WTC11 (cell line): Measurements from ENCODE around the gene GSTT4. TPM values are rescaled to one million over a fixed set of nuclear protein-coding genes. Genes with fewer than 3 reads are reported as not detected.

Experiments used
- ATAC-seq: fragments of 200-7000 bp; cut with Tn5 transposase; 2 replicates; pipeline ENCODE4 v1.10.0; 2021; ENCODE audit warnings: mild to moderate bottlenecking, moderate library complexity
- CTCF ChIA-PET: fragments of 300-600 bp; sonication (Branson Sonifier 250); formaldehyde crosslinking; loops from one replicate; lab custom pipeline; 2021; ENCODE audit warnings: antibody characterized with exemption; lab: Charles Lee
- POLR2A ChIA-PET: fragments of 350-600 bp; sonication (Branson Sonifier 250); formaldehyde crosslinking; loops from one replicate; lab custom pipeline; 2021; ENCODE audit warnings: antibody characterized with exemption; lab: Charles Lee
- DNase-seq: peaks from one replicate; pipeline ENCODE4 v3.0.0; 2021; ENCODE audit warnings: low spot score
- H3K27ac Mint-ChIP-seq: 2 replicates; pipeline ENCODE4 v1.8.0; 2021; ENCODE audit warnings: mixed read lengths
- H3K27me3 Mint-ChIP-seq: 2 replicates; pipeline ENCODE4 v1.8.0; 2021; ENCODE audit warnings: low read depth, mild to moderate bottlenecking, moderate library complexity, mixed read lengths
- H3K36me3 Mint-ChIP-seq: 2 replicates; pipeline ENCODE4 v1.8.0; 2021; ENCODE audit warnings: mixed read lengths
- H3K4me1 Mint-ChIP-seq: 2 replicates; pipeline ENCODE4 v1.8.0; 2022; ENCODE audit warnings: mixed read lengths
- H3K4me3 Mint-ChIP-seq: 2 replicates; pipeline ENCODE4 v1.8.0; 2021; ENCODE audit warnings: mild to moderate bottlenecking, moderate library complexity, mixed read lengths
- H3K9me3 Mint-ChIP-seq: 2 replicates; pipeline ENCODE4 v1.8.0; 2021; ENCODE audit warnings: mixed read lengths
- AFF4 ChIP-seq: sonication (generic); formaldehyde crosslinking; IDR thresholded peaks from 2 replicates; pipeline ENCODE4 v1.8.1; 2023; ENCODE audit warnings: mild to moderate bottlenecking, missing genetic modification reagents, borderline replicate concordance
- ATF1 ChIP-seq: sonication (generic); formaldehyde crosslinking; IDR thresholded peaks from 2 replicates; pipeline ENCODE4 v1.8.1; 2023; ENCODE audit warnings: mild to moderate bottlenecking, moderate library complexity, missing genetic modification reagents
- ATF2 ChIP-seq: sonication (generic); formaldehyde crosslinking; IDR thresholded peaks from 2 replicates; pipeline ENCODE4 v1.8.1; 2022; ENCODE audit warnings: low read depth, missing genetic modification reagents, borderline replicate concordance
- E2F1 ChIP-seq: sonication (generic); formaldehyde crosslinking; IDR thresholded peaks from 2 replicates; pipeline ENCODE4 v1.8.0; 2022; ENCODE audit warnings: mild to moderate bottlenecking, missing genetic modification reagents
- ELF4 ChIP-seq: sonication (generic); formaldehyde crosslinking; IDR thresholded peaks from 2 replicates; pipeline ENCODE4 v1.8.1; 2022; ENCODE audit warnings: low read depth, mild to moderate bottlenecking, moderate library complexity, missing genetic modification reagents
- EMX1 ChIP-seq: fragments of 250-450 bp; sonication (Bioruptor Pico); IDR thresholded peaks from 2 replicates; pipeline ENCODE4 v1.8.0; 2021; ENCODE audit warnings: mild to moderate bottlenecking
- ESRRA ChIP-seq: sonication (generic); formaldehyde crosslinking; IDR thresholded peaks from 2 replicates; pipeline ENCODE4 v1.8.1; 2022; ENCODE audit warnings: mild to moderate bottlenecking, missing genetic modification reagents, borderline replicate concordance
- FOXP1 ChIP-seq: sonication (generic); formaldehyde crosslinking; IDR thresholded peaks from 2 replicates; pipeline ENCODE4 v1.8.0; 2022; ENCODE audit warnings: missing genetic modification reagents, mild to moderate bottlenecking, moderate library complexity, borderline replicate concordance
- HMGA2 ChIP-seq: fragments of 250-450 bp; sonication (Bioruptor Pico); IDR thresholded peaks from 2 replicates; pipeline ENCODE4 v1.4.0; 2021; ENCODE audit warnings: mild to moderate bottlenecking, moderate library complexity
- KAT7 ChIP-seq: sonication (generic); formaldehyde crosslinking; IDR thresholded peaks from 2 replicates; pipeline ENCODE4 v1.8.1; 2023; ENCODE audit warnings: missing genetic modification reagents, mild to moderate bottlenecking, borderline replicate concordance
- MLX ChIP-seq: sonication (generic); formaldehyde crosslinking; IDR thresholded peaks from 2 replicates; pipeline ENCODE4 v1.8.1; 2023; ENCODE audit warnings: mild to moderate bottlenecking, missing genetic modification reagents, moderate library complexity
- NFATC4 ChIP-seq: fragments of 250-450 bp; sonication (Bioruptor Pico); IDR thresholded peaks from 2 replicates; pipeline ENCODE4 v1.9.0; 2021; ENCODE audit warnings: mild to moderate bottlenecking
- PRDM15 ChIP-seq: sonication (generic); formaldehyde crosslinking; IDR thresholded peaks from 2 replicates; pipeline ENCODE4 v1.8.0; 2022; ENCODE audit warnings: missing genetic modification reagents
- SMAD4 ChIP-seq: sonication (generic); formaldehyde crosslinking; IDR thresholded peaks from 2 replicates; pipeline ENCODE4 v1.8.0; 2022; ENCODE audit warnings: mild to moderate bottlenecking, missing genetic modification reagents
- TP53 ChIP-seq: sonication (generic); formaldehyde crosslinking; IDR thresholded peaks from 2 replicates; pipeline ENCODE4 v1.8.1; 2023; ENCODE audit warnings: mild to moderate bottlenecking, missing genetic modification reagents
- USF2 ChIP-seq: sonication (generic); formaldehyde crosslinking; IDR thresholded peaks from 2 replicates; pipeline ENCODE4 v1.8.1; 2023; ENCODE audit warnings: mild to moderate bottlenecking, missing genetic modification reagents, moderate library complexity
- ZNF138 ChIP-seq: sonication (generic); formaldehyde crosslinking; conservative IDR thresholded peaks from 2 replicates; pipeline ENCODE4 v1.8.1; 2022; ENCODE audit warnings: mild to moderate bottlenecking, moderate library complexity, missing genetic modification reagents
- total RNA-seq: library from RNA; stranded (reverse); gene quantifications from 3 replicates; pipeline ENCODE4 v1.2.3, GENCODE V29; 2021
- TF ChIP-seq, protein P1 (sequence below): sonication (generic); formaldehyde crosslinking; IDR thresholded peaks from 2 replicates; pipeline ENCODE4 v1.8.1; 2023; ENCODE audit warnings: mild to moderate bottlenecking, missing genetic modification reagents
- TF ChIP-seq, protein P2 (sequence below): fragments of 250-450 bp; sonication (Bioruptor Pico); IDR thresholded peaks from 2 replicates; pipeline ENCODE4 v1.8.0; 2021; ENCODE audit warnings: mild to moderate bottlenecking

The GSTT4 gene
- total RNA-seq, 1 experiment from 2014 or later: not detected

DNA sequence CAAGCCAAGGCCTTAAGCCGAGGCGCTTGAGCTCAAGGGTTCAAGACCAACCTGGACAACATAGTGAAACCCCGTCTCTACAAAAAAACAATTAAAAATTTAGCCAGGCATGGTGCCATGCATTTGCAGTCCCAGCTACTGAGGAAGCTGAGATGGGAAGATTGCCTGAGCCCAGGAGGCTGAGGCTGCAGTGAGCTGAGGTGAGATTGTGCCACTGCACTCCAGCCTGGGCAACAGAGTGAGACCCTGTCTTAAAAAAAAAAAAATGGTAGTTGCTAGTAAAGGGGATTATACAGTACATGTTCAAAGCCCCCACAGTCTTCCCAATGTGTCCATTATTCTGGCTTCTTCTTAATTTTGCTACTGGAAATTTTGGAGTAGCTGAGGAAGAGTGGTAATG lies 24.1 kb upstream of the GSTT4 start:
- POLR2A ChIA-PET: no interaction called here
- Mint-ChIP-seq H3K36me3 (no peaks in the 10 kb centered on the region), H3K4me1 (peaks cover 6% of the 10 kb centered on the region), H3K27ac (0 out of 2 replicates have a peak overlapping the region, but pooled peaks have one; percentile 15), H3K27me3 (no peaks in the 10 kb centered on the region), H3K9me3 (no peaks in the 10 kb centered on the region), H3K4me3 (no peak overlapping the region)
- TF ChIP-seq ATF1 (CRISPR knock-in tag): no peak
- TF ChIP-seq, protein P1, sequence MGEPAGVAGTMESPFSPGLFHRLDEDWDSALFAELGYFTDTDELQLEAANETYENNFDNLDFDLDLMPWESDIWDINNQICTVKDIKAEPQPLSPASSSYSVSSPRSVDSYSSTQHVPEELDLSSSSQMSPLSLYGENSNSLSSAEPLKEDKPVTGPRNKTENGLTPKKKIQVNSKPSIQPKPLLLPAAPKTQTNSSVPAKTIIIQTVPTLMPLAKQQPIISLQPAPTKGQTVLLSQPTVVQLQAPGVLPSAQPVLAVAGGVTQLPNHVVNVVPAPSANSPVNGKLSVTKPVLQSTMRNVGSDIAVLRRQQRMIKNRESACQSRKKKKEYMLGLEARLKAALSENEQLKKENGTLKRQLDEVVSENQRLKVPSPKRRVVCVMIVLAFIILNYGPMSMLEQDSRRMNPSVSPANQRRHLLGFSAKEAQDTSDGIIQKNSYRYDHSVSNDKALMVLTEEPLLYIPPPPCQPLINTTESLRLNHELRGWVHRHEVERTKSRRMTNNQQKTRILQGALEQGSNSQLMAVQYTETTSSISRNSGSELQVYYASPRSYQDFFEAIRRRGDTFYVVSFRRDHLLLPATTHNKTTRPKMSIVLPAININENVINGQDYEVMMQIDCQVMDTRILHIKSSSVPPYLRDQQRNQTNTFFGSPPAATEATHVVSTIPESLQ: no peak
- no peak for TF ChIP-seq SMAD4 (CRISPR knock-in tag)
- no peak for TF ChIP-seq TP53 (CRISPR knock-in tag)
- TF ChIP-seq, protein P2, sequence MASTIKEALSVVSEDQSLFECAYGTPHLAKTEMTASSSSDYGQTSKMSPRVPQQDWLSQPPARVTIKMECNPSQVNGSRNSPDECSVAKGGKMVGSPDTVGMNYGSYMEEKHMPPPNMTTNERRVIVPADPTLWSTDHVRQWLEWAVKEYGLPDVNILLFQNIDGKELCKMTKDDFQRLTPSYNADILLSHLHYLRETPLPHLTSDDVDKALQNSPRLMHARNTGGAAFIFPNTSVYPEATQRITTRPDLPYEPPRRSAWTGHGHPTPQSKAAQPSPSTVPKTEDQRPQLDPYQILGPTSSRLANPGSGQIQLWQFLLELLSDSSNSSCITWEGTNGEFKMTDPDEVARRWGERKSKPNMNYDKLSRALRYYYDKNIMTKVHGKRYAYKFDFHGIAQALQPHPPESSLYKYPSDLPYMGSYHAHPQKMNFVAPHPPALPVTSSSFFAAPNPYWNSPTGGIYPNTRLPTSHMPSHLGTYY (CRISPR knock-in tag): no peak
- DNase-seq (no peak), ATAC-seq (no peak)
- CTCF ChIA-PET: no interaction called here

DNA sequence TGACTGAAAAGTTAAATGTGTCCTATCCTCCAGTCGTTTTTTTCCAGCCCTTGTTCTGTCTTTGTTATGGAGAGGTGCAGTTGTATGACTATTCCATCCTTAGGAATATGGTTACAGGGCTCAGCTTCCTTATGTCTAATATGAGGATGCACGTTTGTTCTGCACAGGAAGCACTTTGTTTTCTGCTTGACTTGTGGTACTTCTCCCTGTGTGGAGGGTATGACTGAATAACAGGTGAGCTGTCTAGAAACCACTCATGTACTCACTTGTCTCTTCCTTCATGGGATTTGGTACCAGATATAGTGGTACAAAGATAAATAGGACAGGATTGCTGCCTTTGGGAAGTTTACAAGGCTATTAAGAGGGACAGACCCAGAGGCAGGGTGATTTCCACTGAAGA lies 23.3 kb upstream of the GSTT4 start:
- ATAC-seq (no peak), DNase-seq (no peak)
- Mint-ChIP-seq H3K27ac (peak overlapping the region; percentile 31; the same call in 1 of the 2 replicates), H3K4me3 (no peak overlapping the region), H3K4me1 (peaks cover 6% of the 10 kb centered on the region), H3K36me3 (no peaks in the 10 kb centered on the region), H3K27me3 (no peaks in the 10 kb centered on the region), H3K9me3 (no peaks in the 10 kb centered on the region)
- ChIA-PET POLR2A (no interaction called here), CTCF (no interaction called here)
- TF ChIP-seq ATF2 (CRISPR knock-in tag) (no peak), MLX (CRISPR knock-in tag) (no peak), ELF4 (CRISPR knock-in tag) (no peak), SMAD4 (CRISPR knock-in tag) (no peak), USF2 (no peak), ESRRA (no peak), ATF1 (CRISPR knock-in tag) (no peak), KAT7 (CRISPR knock-in tag) (no peak), NFATC4 (CRISPR knock-in tag) (no peak), HMGA2 (CRISPR knock-in tag) (no peak), ZNF138 (no peak), E2F1 (CRISPR knock-in tag) (no peak), FOXP1 (no peak), EMX1 (CRISPR knock-in tag) (no peak), AFF4 (no peak), PRDM15 (CRISPR knock-in tag) (no peak)
